CD4-positive, alpha-beta T cell treated with Interferon alpha-2 for 1 hour (primary cell): ENCODE measurements around the gene FNDC3B.

Experiments used
- DNase-seq, 2 donors: peaks; one replicate each; pipeline ENCODE4 v3.0.0-alpha.2; 2020 to 2022

FNDC3B gene

DNA sequence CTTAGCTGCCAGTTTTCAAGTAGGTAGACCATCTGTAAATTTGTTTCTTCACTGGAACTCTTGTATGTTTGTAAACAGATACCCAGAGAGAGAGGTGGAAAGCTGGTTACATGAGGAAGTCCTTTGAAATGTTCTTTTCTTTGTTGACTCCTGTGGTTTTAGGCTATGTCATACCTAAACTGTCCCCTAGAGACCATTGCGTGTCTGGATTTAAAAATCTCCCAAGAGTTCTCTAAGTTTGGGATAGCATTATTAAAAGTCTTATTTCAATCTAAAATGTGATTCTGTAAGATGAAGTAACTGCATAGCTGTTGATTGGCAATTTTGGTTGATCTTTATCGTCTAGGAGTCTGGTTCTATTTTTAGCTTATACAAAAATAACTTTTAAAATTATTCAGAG is 281.7 kb downstream of the FNDC3B start:
- DNase-seq, result no peak

DNA sequence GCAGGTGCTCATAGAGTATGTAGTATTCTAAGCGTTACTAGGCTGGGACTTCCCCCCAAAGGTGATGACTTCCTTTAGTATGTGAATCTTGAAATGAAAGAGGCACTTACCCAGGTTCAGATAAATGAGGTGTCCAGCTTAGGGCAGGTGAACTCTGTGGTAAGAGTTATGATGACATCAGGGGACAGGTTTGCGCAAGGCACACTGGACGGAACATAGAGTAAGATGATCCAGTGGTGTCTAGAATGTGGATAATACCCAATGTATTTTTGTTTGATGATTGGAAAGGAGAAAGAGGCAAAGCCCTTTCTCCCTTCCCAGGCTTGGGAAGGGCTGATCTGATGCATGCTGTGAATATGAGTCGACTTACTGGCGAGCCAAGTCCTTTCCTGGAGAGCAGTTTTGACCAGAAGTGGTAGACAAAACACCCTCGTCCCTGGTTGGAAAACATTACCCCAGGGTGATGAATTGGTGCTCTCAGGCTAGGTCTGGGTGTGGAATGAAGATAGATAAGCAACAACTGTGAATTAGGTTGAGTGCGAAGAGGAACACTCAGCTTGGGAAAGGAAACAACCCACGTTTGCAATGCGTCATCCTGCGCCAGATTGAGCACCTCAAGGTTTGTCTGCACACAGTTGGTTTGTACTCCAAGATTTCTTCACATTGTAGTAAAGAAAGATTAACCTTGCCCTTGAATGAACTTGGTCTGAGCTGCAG is 284.7 kb downstream of the FNDC3B start:
- no peak for DNase-seq

DNA sequence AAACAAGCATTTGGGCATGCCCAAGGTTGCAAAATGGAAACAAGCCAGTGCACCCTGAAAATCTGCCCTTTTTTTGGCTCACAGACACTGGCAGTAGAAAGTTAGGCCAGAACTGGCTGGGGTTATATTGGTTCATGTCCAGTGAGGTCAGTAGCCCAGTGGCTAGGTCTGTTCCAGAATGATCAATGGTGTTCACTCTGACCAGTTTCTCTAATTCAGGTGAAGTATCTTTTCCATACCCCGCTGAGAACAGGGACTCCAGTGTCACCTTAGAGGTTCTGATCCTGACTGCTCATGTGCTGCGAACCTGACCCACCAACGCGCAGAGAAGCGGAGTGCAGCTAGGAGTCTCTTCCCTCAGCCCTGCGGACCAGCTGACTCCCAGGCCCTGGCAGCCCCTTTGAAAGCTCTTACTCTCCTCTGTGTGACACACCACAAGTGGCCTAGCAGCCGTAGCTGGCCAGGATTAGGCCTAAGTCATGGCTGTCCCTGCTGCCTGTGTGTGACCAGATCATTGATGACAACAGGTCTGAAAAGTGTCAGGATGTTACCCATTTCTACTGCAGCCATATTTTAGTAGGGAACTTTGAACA is 285.3 kb downstream of the FNDC3B start:
- DNase-seq, result no peak

DNA sequence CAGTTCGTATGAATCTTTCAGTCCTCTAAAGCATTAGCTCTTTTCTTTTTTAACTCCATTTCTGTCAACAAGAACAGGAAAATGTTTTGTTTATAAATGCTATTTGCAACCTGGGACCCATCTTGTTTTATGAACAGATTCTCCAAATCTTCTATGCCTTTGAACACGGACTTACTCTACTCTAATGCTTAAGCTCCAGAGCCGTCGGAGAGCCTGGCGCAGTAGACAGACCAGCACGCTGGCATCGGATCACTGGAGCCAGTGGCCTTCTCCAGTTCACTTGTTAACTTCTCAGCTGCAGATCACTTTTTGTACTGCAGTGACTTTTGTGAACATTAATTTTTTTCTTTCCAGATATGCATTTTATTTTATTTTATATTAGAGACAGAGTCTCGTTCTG is 286.1 kb downstream of the FNDC3B start:
- no peak for DNase-seq

DNA sequence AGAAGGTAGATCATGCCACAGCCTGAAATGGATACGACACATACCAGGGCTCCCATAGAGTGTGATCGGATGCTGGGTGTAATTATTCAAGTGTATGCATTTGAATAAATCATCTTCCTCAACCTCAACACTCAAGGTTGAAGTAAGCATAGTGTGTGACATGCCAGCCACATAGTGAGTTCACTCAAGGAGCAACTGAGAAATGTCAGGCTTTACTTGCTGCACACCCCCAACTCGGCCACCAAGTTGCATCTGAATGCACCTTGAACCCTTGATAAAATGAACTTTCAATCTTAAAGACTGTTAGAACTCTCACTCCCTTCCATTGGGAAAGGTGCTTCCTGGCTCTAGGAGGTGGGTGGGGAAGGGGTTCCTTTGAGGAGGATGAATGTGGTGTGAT is 287.6 kb downstream of the FNDC3B start:
- no peak for DNase-seq

DNA sequence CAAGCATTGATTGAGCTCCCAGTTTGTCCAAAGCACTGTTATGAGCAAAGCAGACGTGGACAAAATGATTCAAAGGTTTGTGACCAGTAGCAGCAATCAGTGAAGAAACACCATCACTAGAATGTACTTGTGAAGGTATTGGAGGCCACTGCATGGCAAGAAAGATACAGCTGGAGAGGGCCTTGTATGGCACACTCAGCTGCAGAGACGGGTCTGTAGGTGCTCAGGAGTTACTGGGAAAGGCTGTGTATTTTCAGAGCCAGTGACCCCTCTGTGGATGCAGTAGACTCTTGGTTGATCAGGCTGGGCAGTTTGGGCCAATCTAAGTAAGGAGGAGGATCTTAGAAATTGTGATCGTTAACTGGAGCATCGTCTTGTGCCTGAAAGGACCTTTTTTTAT is 288.9 kb downstream of the FNDC3B start:
- DNase-seq, result no peak

DNA sequence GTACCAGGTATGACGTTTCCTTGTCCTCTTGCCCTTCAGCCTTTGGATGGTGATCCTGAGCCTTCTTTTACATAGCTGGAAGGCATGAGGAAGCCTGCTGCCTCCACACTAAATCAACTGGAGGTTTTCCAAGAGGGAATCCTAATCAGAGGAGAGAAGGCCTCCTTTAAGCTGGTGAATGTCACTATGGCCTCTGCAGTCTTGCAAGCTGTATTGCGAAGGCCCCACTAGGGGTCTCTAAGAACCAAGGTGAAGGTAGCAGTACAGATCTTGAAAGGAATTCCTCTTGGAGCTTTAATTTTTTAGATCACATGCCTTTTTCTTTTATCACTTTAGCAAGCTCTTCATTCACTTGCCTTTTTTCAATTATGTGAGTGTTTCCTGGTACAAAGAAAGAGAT is 289.7 kb downstream of the FNDC3B start:
- no peak for DNase-seq

DNA sequence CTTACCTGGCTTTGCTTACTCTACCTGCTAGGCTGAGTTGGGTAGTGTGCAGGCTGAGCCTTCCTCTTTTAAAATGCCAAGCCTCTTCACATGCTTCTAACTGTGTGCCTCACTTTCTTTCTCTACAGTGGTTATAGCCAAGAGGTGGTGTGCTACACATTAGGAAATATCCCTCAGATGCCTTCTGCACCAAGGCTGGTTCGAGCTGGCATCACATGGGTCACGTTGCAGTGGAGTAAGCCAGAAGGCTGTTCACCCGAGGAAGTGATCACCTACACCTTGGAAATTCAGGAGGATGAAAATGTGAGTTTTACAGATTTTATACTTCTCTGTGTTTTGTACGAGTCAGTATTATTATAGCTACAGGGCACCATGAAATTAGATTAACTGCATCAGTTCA is 291.0 kb downstream of the FNDC3B start:
- DNase-seq, result no peak

DNA sequence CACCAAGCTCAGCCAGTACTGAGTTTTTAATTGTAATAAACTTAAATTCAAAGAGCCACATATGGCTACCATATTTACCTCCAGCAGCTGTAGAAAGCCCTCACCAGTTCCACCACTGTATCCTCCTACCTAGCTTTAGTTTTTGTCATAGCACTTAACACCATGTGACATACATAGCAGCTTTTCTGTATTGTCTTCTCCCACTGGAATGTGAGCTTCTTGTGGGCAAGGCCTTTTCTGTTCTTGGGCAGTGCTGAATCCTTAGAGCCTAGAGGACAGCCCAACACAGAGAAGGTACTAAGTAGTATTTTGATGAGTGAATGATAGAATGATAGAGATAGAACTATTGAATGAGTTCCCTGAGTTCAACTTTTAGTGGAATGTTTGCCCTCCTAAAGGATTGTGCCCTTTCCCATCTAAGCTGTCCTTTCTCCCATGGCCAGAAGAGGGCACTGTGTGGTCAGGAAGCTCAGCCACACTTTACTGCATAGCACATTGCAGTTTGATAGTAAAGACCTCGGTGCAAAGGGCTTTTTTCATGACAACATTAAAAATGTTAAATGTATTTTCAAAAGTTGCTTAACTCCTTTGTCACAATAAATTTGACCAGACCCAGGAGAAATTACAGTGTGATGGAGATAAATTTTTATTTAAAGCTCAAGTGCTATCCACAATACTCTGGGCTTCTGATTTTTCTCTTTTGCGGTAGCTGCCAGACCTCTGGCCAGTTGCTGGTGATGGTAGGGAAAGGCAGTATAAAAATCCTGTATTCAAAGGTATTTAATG is 293.1 kb downstream of the FNDC3B start:
- peak; percentile 34 to 68 for DNase-seq

DNA sequence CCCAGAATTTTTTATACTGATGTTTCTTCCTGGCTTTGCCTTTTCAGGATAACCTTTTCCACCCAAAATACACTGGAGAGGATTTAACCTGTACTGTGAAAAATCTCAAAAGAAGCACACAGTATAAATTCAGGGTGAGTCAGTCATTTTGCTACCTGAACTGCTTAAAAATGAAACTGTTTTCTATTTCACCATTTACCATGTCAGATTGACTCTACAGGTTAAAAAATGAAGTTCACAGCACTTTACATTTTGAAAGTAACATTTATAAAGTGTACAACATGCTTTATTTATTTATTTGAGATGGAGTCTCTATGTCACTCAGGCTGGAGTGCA is 293.6 kb downstream of the FNDC3B start:
- DNase-seq, result no peak

DNA sequence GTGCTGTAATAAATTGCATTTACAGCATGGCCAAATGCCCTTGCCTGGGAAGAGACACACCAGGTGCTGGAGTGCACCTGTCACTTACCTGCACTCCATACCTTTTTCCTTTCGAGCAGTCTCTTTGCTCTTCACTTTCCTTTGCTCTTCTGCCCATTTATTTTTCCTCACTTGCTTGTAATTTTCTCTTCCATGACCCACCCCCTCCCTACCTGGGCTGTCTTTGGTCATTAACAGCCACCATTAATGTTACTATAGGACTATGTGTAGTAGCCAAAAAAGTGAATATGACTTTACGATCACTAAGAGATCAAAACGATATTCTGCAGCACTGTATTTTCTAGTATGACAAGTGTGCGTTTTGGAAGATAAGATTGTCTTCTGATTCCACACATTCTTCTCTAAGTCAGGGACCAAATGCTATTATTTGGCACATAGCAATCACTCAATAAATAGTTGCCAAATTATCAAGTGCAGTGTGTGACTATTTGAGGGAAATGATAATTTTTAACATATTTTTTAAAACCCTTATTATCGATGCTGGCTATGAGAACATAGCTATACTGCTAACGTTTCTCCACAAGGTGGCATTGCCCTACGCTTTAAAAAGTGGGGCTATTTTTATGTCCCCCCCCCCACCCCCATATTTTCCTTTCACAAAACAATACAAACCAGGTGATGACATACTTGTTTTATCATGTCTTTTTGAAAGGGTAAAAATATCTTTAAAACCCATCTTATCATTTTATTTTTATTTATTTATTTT is 294.5 kb downstream of the FNDC3B start:
- DNase-seq, result no peak

DNA sequence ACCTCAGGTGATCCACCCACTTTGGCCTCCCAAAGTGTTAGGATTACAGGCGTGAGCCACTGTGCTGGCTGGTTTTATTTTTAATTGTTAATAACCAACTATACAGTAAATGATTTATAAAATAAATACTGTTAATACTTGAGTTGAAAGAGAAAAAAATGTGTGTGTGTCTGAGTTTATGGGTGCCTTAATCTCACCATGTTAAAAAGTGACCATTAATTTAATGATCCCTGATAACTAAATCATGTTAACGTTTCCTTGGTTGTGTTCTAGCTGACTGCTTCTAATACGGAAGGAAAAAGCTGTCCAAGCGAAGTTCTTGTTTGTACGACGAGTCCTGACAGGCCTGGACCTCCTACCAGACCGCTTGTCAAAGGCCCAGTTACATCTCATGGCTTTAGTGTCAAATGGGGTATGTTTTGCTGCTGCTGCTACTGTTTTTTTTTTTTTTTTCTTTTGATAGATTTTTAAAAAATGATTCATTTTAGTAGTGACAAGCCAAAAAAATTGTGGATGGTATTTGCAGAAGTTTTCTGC is 295.4 kb downstream of the FNDC3B start:
- DNase-seq, result no peak

DNA sequence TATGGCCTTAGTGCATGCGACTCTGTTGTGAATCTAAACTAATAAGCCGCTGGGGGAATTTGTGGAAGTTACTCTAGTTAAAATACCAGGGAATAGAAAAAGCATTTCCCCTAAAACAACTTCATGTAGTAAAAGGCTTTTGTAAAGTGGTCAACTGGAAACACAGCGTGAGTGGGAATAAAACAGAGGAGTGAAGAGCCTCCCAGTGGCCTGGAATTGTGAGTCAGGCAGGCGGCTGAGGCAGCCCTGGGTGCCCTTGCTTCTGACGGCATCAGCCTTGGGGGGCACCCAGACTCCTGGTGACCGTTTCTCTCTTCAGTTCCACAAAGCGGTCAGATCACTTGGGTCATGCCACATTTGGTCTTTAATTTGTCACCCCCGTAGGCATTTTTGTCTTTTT is 300.5 kb downstream of the FNDC3B start:
- DNase-seq, result no peak

DNA sequence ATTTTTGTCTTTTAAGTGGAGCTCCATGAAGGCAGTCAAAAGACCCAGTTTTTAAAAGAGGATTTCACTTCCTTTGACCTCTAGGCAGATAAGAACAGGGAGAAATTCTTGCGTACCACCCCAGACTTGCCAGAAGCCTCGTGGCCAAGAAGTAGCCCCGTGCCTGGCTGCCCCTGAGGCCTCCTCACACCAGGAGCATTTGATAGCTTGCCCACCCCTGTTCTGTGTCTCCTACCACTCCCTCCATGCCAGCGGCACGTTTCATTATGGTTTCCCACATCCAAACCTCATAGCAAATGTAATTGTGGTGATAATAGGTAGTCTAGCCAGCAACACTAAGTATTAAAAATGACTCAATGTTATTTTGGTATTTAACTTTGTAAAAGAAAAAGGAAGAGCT is 301.2 kb downstream of the FNDC3B start:
- no peak for DNase-seq

DNA sequence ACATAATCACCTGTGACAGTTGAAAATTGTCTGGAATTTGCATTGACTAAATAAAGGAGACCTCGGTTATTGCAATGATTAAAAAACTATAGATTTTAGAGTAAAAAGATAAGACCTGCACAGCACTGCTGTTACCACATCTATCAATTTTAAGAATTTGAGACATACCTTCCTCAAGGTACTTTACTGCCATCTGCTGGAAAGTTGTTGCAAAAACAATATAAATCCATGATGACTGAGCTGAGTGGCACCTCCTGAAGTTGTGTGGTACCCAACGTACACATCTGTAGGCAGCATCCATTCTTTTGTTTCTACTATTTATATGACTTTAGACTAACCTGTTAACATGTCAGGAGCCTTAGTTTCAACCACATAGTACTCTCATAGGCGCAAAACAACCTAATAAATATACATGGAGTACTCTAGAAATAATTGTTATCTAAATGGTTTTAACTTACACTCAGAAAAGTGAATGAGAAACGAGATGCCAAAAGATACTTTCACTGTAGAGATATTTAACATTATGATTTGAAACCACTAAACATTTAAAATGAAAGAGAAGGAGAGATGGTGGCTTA is 302.2 kb downstream of the FNDC3B start:
- peak; percentile 10 to 76 for DNase-seq

DNA sequence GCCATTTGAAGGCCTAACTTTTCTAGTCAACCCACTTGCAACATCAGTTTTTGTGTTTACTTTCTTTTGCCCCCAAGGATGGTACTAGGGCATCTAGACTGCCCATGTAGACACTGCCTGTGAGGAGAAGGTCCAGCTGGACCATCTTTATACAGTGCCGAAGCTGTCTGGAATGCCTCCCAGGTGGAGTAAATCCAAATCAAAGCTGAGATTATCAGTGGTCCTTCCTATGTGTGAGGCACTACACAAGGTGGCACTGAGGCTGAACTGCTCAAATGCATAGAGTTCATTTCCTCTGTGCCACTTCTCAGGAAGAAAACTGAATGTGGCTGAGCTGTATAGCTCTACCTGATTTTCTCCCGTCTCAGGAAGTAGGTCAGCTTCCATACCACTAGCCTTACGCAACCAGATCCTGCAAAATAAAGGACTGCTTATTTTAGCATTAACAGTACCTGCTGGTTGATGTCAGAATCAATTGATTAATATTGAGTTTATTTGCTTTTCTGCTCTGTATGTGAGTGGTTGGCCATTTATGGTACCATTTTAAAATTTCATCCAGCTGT is 302.8 kb downstream of the FNDC3B start:
- no peak for DNase-seq

DNA sequence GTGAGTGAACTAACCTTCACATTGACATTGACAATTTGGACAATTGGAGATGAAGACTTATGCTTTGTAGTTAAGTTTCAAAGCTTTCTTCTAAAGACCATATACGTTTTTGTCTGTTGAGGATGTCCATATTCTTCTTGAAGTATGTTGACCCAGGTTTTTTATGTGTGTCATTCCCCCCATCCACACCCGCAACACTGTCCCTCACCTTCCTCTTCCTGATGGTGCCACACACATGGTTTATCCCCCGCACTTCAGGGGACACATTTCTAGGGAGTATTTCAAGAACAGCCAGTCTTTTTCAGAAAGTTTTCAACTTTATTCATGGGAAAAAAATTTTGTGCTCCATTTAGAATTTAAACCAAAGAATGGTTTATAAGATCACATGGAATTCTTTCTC is 303.7 kb downstream of the FNDC3B start:
- DNase-seq, result no peak

DNA sequence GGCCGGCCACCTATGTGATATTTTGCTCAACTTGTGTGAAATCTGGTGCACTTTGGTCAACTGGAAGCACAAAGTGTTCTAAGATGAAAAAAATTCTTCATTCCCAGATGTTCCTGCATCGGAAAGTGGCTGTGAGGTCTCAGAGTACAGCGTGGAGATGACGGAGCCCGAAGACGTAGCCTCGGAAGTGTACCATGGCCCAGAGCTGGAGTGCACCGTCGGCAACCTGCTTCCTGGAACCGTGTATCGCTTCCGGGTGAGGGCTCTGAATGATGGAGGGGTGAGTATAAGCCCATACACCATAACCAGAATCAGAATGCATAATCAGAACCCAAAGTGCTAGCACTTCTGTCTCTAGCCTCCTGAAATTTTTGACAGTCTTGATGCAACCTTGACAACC is 304.6 kb downstream of the FNDC3B start:
- no peak for DNase-seq

DNA sequence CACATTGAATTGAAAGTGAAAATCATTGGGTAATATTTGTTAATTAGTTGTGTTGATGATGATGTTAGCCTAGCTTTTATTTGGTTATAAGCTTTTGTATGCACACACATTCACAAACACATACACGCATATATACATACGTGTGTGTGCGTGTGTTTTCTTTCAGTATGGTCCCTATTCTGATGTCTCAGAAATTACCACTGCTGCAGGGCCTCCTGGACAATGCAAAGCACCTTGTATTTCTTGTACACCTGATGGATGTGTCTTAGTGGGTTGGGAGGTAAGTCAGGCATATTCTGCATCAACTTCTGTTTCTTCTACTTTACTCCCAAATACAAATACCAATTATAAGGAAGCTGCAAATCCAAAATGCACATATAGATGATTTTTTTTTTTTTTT is 306.8 kb downstream of the FNDC3B start:
- no peak for DNase-seq

DNA sequence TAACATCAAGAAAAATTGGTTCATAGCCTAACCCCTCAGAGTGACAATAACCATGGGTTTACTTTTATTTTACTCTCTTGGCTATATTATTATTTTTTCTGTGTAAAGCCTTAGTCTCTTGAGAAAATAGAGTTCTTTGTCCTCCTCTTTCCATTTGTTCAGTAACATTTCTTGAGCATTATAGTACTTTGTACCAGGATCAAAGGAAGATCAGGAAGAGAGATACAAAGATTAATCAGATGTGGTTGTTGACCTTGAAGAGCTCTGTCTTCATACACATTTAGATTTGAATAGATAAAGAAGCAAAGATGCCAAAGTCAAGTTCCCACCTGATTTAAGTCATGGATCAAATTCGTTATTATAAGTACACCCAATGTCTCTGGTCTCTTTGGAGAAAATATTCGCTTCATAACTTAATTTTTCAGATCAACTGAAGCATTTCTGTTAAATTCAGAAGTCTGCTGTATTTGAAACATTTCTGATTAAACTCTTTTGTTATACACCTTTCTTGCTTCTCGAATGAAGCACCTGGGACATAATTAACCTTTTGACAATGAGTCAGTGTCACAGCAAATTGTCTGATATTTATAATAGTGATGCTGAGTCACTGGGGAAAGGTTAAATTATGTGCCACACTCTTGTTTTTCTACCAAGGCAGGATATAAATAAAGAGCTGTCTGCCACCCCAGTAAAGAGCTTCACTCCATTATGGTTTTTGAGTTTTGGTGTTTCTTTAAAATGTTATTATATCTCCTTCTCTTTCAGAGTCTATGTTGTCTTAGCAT is 308.7 kb downstream of the FNDC3B start:
- DNase-seq, result no peak

DNA sequence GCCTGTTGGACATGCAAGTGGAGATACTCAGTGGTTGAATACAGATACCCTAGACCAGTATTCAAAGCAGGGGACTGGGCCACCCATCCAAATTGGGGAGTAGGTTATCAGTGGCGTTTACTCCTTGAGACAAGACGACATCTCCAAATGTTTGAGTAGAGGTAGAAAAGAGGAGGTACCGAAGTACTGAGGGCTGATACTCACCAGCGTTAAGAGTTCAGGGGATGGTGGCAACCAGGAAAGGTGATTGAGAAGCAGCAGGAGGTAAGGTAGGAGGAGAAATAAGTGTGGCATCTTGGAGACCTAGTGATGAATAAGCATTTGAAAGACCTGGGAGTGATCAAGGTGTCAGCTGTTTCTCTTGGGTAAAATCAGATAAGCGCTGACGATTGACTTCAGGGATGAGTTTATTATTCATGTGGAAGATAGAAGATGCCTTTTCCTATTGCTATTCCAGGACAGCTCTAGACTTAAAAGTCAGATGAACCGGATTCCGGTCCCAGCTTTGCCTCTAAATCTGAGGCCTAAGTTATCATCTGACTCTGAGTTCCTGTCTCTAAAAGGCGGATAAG is 312.6 kb downstream of the FNDC3B start:
- DNase-seq, result no peak
